LNCaP clone FGC (cell line): Measurements from ENCODE around the gene RPS27.
A peak's percentile ranks its signal among the peaks of the same experiment; 100 is the strongest.
"Not testable (repeated sequence)": the region's sequence is repeated elsewhere in the genome, so short reads cannot be mapped to it uniquely, and the experiment has no call there.

Source experiments
- DNase-seq: peaks from one replicate; pipeline ENCODE4 v3.0.0-alpha.2; 2011; ENCODE audit warnings: low read depth
- H3K4me3 ChIP-seq: 2 replicates; pipeline ENCODE4 v1.5.1; 2011; ENCODE audit warnings: mild to moderate bottlenecking, low read depth, low read length, control low read depth
- CTCF ChIP-seq: IDR thresholded peaks from 2 replicates; pipeline ENCODE4 v1.5.1; 2012; ENCODE audit warnings: mild to moderate bottlenecking; ENCODE audit not compliant: control insufficient read depth, insufficient read depth; ENCODE audit errors: extremely low read depth

RPS27 gene

GRCh38 chr1:153978274-153978909 is 12.2 kb upstream of the RPS27 start:
- H3K4me3 ChIP-seq = peak overlapping the region; percentile 83
- no peak for DNase-seq
- no peak for TF ChIP-seq CTCF

- DNase-seq, H3K4me3 ChIP-seq: not testable (repeated sequence)
These were observed 11.5 kb upstream of the RPS27 start for GRCh38 chr1:153979091-153979490.

GRCh38 chr1:153981735-153982134 is 8.8 kb upstream of the RPS27 start:
- DNase-seq, H3K4me3 ChIP-seq: not testable (repeated sequence)

- no peak for TF ChIP-seq CTCF
- H3K4me3 ChIP-seq = no peak overlapping the region
- no peak for DNase-seq
These were observed 6.3 kb upstream of the RPS27 start for GRCh38 chr1:153984123-153984894.

GRCh38 chr1:153985341-153985912 is 5.1 kb upstream of the RPS27 start:
- DNase-seq = no peak
- H3K4me3 ChIP-seq = peak overlapping the region; percentile 73
- no peak for TF ChIP-seq CTCF

- peak; percentile 56 for DNase-seq
- peak within 1 kb of the TSS; percentile 73 for H3K4me3 ChIP-seq
- TF ChIP-seq CTCF = no peak
These were observed 4.4 kb upstream of the RPS27 start, which contains the start of gene RAB13 for GRCh38 chr1:153985941-153986761. TSS of gene RAB13 (minus strand) at chr1:153986339. CDS start at chr1:153986236, 103 bp downstream.

GRCh38 chr1:153987621-153988020 is 2.9 kb upstream of the RPS27 start:
- no peak for DNase-seq
- no peak for TF ChIP-seq CTCF
- no peak overlapping the region for H3K4me3 ChIP-seq
